Measurements from ENCODE around the gene BCAS3. TPM values are rescaled to one million over a fixed set of nuclear protein-coding genes. Genes with fewer than 3 reads are reported as not detected.
"Not testable (repeated sequence)": the region's sequence is repeated elsewhere in the genome, so short reads cannot be mapped to it uniquely, and the experiment has no call there.

BCAS3 gene
- total RNA-seq, 1 donor from 2014 or later = 20.8 TPM

GRCh38 chr17:61351745-61352407, 674.2 kb downstream of the BCAS3 start:
- no peak for ATAC-seq

- no peak for ATAC-seq
These were observed 674.7 kb downstream of the BCAS3 start for GRCh38 chr17:61352408-61352770.

DNA sequence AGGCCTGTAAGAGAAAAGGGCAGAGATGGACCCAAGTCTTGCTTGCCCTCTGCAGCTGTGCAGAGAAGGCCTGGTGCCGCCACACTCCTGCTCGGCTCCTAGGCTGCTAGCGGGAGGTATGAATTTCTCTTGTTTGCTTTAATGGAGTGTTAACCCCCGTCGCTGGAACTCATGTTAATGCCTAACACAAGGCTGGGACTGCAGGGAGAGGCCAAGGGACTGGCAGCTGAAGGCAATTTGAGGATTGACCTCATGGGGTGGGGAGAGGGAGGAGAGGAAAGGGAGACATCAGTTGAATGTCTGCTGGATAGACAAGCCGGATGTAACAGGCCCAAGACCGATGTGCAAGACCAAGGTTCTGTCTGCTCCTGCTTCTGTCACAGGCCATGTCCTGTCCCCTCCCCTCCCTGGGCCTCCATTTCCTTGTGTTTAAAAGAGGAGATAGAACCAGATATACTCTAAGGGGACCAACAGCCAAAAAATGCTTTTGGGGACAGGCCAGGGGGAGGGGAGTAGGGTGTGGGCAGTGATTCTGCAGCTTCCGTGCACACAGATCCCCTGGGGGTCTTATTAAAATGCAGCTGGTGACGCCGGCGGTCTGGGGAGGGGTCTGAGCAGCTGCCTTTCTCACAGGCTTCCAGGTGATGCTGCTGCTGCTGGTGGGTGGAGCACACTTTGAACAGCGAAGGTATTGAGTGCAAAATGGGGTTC, 675.3 kb downstream of the BCAS3 start:
- no peak for ATAC-seq

DNA sequence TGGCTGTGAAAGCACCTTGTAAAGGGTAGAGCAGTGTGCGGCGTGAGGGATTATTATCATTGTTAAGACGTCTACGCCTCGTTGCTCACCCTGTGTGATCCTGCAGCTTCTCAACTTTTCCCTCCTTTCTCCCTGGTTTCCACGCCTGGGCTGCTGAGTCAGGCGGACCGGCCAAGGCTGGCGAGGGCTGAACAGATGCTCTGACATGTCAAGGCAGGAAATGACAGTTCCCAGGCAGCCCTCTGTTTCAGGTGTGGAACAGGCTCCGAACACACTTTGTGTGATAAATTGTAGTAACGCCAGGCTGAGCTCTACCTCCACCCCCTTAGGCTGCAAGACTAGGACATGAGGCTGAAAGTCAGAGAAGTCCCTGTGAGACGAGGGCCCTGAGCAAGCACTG, 676.0 kb downstream of the BCAS3 start:
- ATAC-seq = peak; percentile 82

DNA sequence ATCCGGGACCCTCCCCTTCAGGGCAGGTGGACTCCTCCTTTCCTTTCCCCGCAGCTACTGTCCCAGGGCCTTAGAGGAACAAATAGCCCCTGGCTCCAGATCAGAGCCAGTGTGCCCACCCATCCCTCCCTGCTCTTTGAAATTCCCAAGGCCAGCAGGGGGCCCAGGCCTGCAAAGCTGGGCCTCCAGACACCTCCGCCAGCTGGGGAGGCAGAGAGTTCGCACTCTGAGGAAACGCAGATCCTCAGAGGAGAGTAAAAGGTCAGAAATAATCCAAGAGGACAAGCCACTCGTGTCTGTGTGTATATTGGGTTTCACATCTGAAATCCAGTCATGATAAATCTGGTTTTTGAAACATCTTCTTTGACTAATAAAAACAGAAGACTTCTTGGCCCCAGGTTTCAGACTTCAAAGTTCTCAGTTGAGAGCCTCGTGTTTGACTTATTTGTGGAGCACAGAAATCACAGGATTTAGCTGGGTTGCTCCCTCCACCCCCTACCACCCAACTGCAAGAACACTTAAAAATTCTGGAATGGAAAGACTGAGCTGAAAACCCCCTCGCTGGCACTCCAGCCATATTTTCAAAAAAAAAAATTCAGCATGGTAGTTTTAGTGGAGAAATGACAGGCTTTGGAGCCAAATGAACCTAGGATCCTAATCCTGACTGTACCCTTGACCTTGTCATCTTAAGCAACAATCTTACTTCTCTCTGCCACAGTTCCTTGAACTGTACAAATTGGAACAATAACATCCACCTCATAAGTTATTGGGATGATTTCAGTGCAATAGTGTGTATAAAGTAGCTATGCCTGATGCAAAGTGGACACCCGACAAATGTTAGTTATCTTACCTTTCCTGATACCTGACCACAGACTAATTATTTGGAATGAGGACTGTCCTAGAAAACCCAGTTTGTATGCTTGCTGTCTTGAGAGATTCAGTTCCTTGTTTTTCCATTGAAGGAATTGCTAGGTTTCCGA, 677.5 kb downstream of the BCAS3 start:
- ATAC-seq = no peak

- not testable (repeated sequence) for ATAC-seq
These were observed 679.4 kb downstream of the BCAS3 start for GRCh38 chr17:61357061-61357460.

GRCh38 chr17:61359513-61359912, 681.9 kb downstream of the BCAS3 start:
- ATAC-seq = not testable (repeated sequence)

GRCh38 chr17:61360318-61360943, 682.8 kb downstream of the BCAS3 start:
- ATAC-seq = no peak

DNA sequence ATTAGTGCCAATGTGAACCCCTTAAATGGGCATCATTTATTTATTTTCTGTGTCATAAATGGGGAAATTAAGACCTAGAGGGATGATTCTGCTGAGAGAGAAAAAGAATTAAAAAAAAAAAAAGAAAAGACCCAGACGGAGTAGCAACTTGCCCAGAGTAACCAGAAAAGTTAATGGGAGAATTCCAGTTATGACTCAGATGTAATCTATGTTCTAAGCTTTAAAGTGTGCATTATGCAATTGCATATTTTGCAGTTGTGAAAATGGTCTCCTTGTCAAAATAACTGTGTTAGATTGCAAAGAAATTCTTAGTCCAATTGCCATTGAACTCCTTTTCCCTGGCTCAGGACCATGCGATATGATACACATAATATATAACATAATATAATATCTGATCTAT, 683.4 kb downstream of the BCAS3 start:
- no peak for ATAC-seq

- ATAC-seq = no peak
These were observed 684.7 kb downstream of the BCAS3 start for GRCh38 chr17:61362396-61362795.

DNA sequence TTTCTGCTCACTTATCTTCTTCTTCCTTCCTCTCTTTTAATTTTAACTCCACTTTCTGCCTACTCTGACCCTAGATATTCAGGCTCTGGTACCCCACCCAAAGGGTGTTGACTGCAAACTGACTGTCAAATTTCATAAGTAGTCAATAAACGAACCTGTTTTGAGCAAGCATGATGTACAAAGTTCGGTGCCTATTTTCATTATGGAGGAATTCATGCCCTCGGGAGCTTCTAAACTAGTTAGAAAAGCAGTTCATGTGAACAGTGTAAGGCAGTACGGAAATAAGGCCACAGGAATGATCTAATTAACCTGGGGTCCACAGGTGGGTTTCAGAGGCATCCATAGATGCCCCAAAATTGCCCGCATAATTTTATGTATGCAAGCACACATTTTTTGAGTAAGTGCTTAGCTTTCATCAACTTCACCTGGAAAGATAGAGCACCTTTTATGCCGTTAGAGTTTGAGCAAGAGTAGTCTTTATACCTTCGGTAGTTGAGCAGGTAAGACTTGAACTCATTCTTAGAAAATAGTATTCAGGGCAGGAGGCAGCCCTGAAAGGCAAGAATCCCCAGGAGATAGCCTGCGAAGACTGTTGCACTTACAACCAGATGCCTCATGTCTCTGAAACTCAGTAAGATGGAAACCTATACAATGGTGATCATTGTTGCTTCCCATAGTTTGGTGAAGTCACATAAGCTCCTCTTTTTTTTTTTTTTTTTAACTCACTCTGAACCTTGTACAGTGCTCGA, 685.4 kb downstream of the BCAS3 start:
- no peak for ATAC-seq

DNA sequence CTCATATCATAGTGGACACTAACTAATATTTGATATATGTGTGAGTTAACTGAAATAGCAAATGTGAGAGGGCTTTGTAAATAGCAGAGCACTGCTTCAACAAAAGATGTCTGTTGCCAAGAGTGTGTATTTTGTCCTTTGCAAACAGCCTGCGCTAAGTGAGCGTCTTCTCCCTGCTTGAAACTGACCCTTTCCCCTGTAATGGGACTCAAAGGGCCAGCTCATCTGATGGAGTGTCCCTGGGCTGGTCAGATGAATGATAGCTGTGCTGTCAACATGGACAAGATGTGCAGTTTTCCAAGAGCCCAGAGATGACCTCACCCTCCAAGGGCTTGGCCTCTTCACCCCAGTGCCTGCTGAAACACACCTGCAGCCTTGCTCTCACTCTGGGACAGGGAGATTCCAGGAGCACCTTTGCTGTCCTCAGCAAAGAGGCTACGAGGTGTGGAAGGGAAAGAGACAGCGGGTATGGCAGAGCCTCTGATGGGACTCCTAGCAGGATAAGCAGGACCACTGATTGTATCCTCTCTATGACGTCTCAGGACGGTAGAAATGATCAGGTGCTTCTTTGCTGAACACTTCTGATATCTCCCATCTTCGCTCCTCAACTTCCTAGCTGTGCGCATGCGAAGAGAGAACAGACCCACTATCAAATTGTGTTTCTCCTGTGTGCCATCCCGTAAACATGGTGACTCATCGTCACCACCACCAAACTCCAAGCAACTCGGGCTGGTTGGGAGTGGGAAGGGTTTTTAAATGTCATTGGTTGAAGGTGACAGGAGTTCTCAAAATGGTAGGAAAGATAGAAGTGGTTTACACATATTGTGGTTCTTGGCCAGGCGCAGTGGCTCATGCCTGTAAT, 686.2 kb downstream of the BCAS3 start:
- ATAC-seq = no peak

DNA sequence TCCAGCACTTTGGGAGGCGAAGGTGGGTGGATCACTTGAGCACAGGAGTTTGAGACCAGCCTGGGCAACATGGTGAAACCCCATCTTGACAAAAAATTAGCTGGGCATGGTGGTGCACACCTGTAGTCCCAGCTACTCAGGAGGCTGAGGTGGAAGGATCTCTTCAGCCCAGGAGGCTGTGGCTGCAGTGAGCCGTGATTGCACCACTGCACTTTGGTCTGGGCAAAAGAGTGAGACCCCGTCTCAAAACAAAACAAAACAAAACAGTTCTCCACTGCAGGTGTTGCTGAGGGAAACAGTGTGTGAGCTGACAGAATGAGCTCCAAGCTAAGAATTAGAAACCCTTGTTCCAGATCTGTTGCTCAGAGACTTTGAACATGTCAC, 686.8 kb downstream of the BCAS3 start:
- no peak for ATAC-seq

DNA sequence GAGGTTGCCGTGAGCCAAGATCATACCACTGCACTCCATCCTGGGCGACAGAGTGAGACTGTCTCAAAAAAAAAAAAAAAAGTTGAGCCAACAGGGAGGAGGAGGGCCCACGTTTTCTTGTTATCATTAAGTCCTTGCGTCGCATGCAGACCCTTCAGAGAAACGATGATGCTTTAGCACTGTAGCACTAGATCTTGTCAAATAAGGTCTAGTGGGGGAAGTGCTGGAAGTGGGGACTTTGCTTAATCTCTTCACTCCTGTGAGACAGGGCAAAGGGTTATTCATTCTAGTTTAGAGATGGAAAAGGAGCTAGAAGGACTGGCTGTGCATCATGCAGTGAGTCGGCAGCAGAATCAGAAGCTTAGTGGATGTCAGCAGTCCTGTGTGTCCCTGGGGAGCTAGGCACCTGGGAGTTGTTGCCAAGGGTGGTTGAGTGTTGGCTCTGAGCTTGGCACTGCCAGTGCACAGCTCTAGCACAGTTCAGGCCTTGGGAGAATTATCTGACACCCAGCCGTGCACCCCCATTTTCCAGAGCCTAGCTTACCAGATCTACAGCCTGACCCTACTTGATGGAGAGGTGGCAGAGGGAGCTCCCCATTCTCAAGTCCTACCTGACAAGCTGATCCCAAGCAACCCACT, 688.5 kb downstream of the BCAS3 start:
- no peak for ATAC-seq

- no peak for ATAC-seq
These were observed 689.2 kb downstream of the BCAS3 start for GRCh38 chr17:61366715-61367413.

- no peak for ATAC-seq
These were observed 690.6 kb downstream of the BCAS3 start for GRCh38 chr17:61368049-61368831.

DNA sequence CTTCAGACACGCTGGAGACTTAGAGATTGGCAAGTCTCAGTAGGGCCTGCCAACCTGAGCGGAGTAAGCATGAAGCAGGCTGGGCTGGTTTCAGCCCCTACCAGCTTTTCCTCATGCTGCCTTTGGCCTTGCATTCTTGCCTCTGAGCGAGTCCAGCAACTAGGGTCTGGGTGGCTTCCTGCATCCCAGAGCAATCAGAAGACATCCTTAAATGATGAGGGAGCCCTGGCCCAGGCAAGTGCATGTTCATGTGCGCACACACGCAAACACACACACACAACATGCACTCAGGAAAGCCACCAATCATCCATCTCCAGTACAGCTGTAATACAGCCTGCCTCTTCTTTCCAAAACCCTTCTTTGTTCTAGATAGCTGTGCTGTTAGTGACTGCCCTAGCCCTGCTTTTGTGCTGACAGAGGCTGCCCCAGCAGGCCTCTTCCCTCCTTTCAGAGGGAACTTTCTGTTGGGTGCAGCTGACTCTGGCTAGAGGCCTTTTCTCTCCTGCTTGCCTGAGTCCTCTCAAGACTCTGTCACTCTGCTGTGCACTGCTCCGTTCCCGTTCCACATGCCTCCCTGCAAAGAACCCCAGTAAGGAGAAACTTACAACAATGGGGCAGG, 691.3 kb downstream of the BCAS3 start:
- no peak for ATAC-seq

GRCh38 chr17:61369751-61370150, 692.1 kb downstream of the BCAS3 start:
- ATAC-seq = no peak

- ATAC-seq = no peak
These were observed 693.5 kb downstream of the BCAS3 start for GRCh38 chr17:61371179-61371578.

All from esophagus mucosa (tissue), 1 donor.